GM19025 (cell line): Measurements from ENCODE around the gene SAMD14.

ENCODE experiments used
- ATAC-seq: cut with Tn5 transposase; IDR thresholded peaks from one replicate; pipeline ENCODE4 v1.9.1; 2021; ENCODE audit warnings: mild to moderate bottlenecking, low read depth, moderate library complexity; ENCODE audit not compliant: unreplicated experiment

The SAMD14 gene

GRCh38 chr17:50117202-50118051 is 12.5 kb downstream of the SAMD14 start:
- no peak for ATAC-seq

DNA sequence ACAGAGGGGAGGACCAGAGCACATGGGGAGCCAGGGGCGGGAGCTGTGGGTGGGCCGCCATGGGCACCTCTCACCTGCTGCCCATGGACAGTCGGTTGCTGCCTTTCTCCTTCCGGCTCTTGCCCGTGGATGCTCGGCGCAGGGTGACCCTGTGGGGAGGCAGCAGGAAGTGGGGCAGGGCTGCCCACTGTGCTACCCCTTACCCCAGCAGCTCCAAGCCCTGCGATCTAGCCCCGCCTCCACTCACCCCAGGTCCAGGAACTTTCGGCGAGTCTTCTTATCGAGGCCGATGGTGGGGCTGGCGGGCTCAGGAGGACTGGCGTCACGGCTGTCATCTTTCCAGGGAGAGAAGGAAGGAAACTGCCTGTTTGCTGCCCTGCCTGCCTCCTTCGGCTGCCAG is 14.2 kb downstream of the SAMD14 start:
- no peak for ATAC-seq

GRCh38 chr17:50114849-50115357 is 15.1 kb downstream of the SAMD14 start:
- ATAC-seq: no peak

DNA sequence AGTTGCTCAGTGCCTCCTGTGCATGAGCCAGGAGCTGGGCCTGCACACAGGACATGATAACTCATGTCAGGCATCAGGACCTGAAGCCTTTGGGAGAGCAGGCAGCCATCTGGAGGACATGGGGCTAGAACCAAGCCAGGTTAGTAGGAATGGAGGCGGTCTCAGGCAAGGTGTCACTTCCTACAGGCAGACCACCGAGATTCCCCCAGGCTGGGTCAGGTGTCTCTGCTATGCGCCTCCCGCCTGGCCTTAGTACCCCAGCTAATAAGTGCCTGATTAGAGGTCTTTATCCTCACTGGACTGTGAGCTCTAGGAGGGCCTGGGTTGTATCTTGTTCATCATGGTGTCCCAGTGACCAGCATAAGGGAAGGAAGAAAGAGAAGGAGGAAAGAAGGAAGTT is 15.6 kb downstream of the SAMD14 start:
- ATAC-seq: no peak

DNA sequence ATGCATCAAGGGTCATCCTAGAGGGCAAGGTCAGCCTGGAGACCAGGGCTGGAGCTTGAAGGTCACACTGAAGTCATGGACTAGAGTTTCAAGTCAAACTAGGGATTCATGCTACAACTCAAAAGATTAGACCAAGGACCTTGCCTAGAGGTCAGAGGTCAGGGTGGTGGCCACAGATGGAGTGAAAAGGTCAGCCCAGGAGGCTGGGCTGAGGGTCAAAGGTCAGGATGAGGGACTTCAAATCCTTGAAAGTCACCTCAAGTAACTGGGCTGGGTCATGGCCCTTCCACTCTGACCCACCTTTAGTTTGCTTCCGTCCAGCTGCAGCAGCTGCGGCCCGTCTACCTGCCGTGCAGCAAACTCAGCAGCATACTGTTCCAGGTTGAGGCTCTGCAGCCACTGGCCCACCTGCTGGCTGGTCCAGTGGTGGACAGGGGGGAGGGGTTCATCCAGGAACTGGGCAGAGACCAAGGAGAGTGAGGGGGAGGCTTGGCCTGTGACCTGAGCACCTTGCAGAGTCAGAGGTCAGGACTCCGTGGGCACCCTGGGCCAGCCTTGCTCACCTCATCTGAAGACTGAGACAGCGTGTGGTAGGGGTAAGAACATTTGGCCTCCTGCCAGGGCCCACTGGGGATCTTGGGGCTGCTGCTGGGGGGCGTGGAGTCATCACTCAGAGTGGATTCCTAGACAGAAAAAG is 16.2 kb downstream of the SAMD14 start:
- no peak for ATAC-seq

DNA sequence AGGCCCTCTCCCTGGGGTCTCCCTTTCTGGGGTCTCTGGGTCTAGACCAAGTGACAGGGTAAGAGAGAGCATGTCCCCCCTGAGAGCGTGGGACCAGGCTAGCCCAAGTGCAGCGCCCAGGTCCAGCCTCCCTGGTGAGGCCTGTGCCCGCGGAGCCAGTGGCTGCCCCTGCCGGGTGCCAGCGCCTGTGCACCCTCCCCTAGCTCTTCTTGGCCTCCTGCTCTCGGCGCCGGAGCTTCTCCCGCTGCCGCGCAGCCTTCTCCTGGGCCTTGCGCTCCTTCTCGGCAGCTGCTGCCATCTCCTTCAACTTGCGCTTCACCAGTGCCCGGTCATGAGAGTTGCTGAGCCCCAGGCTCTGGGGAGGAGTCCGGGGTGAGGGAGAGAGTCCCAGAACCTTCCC is 17.3 kb downstream of the SAMD14 start:
- no peak for ATAC-seq

DNA sequence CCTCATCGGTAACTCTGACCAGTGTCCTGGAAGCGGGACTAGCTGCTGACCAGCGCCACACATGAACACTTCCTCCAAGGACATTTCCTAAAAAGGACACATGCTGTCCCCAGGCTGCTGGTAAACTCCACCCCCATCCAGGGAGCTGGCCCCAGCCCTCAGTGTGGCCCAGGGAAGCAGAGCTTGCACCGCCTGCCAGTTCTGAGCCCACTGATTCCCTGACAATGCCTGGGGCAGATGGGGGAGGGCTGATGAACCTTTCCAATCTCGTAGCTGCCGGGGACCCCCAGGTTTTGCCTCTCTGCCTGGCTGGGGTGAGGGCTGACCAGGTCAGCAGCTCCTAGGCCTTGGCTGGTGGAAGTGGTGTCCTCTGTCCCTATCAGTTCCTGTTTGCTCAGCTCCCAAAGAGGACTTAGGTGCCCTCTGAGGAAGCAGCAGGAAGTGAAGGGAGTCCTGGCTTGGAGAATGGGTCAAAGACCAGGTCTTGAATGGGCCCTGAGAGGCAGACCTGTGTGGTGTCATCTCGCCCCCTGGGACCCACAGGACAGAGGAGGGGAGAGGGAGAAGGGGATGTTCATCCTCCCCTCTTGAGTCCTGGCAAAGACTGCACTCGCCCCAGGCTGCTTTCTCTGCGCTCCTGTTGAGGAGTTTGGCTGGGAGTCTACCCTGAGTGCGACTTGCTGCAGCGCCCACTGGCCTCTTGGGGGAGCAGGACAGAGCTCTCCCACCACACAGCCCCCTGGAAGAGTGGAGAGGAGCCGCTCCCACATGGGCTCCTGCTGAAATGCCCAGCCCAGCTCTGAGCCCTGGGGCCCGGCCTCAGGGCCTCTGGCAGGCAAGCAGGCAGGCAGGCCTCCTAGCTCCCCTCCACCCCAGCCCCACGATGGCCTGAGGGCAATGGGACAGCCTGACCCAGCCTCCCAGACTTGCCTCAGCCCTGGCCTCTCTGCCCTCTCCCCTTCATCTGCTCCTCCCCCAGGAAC is 18.0 kb downstream of the SAMD14 start:
- no peak for ATAC-seq

- no peak for ATAC-seq
Measured at GRCh38 chr17:50110591-50111349, 19.2 kb downstream of the SAMD14 start.

- ATAC-seq: no peak
Measured at GRCh38 chr17:50109785-50110184, 20.2 kb downstream of the SAMD14 start.

- no peak for ATAC-seq
Measured at GRCh38 chr17:50109207-50109606, 20.8 kb downstream of the SAMD14 start.

DNA sequence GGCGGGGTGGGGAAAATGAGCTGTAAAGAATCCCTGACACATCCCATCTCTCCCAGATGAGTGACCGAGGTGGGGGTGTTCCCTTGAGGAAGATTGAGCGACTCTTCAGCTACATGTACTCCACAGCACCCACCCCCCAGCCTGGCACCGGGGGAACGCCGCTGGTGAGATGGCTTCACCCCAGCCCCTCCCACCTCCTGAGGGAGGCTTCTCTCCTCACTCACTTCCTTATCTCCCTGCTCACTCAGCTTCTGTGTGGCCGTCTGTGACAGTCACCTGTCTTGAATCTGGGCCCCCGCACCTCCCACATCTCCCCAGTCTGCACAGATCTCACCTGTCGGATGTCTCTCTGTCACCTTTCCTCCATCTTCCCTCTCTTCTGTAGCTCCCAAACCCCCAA is 21.4 kb downstream of the SAMD14 start:
- ATAC-seq: no peak

GRCh38 chr17:50107790-50108414 is 22.1 kb downstream of the SAMD14 start:
- ATAC-seq: no peak

DNA sequence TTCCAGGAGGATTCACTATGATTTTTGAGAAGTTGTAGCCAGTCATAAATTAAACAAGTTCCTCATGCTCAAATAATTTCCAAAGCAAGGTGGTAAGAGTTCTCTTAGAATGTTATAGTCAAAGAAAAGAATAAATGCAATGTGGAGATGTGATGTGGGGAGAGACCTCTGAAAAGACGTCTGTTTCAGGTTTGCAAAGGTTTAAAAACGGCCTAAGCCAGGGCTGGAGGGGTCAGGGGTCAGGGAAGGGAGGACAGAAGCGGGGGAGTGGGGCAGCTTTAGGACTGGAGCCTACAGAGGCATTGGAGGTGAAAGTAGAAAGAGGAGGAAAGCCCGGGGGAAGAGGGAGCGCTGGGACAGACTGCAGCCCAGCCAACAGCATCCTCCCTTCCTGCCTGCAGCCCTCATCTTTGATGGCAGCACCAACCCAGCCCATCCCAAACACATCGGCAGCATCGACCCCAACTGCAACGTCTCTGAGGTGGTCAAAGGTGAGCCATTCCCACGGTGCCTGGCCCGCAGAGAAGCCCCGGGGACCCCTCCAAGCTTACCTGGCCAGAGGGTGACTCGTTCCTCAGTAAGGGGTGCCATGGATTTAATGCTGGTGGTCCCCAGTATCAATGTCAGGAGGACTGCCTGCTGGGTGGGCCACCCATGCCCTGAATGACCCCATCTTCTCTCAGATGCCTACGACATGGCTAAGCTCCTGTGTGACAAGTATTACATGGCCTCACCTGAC is 23.4 kb downstream of the SAMD14 start:
- no peak for ATAC-seq

- ATAC-seq: no peak
Measured at GRCh38 chr17:50105811-50106210, 24.1 kb downstream of the SAMD14 start.

- no peak for ATAC-seq
Measured at GRCh38 chr17:50103941-50104340, 26.0 kb downstream of the SAMD14 start.

- no peak for ATAC-seq
Measured at GRCh38 chr17:50103252-50103651, 26.7 kb downstream of the SAMD14 start.

DNA sequence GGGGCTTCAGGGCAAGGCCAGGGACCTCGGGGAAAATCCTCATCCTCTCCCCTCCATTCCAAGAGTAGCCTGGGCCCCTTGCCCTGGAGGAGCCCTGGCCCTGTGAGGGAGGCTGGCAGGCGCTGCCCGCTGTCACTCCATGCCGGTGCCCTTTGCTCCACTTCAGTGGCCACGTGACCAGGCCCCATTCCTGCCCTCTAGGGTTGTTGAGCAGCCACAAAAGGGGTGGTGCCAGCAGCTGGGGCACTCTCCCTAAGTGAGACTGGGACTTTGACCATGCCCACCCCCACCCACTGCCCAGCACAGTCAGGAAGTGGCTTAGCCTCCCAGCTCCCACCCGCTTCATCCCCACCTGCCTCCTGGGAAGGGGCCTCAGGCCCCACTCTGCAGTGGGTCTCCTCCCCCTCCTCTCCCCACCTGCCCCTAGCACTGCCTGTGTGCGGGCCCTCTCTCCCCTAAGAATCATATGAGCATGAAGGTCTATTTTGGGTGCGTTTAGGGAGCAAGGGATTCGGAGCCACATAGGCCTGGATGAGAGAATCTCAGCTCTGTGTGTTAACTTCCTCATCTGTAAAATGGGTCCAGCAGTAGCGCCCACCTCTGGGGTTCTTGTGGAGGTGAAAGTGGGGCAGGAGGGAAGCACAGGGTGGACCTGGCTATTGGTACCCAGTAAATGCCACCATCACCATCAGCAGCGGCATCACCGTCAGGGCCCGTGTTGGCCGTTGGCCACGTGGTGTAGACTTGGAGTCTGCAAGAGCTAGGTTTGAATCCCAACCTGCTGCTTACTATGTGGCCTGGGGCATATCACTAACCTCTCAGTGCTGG is 27.6 kb downstream of the SAMD14 start:
- no peak for ATAC-seq
